Stimulated activated CD8-positive, alpha-beta memory T cell treated with anti-CD3 and anti-CD28 coated beads, Interleukin-4, amount 100 ng/mL, for 1 hour (primary cell): ENCODE results near the gene FGFBP1.

ENCODE experiments used
- DNase-seq, 2 donors: peaks; one replicate each; pipeline ENCODE4 v3.0.0-alpha.2; 2020; ENCODE audit warnings: low read depth in 2 of 2, low spot score in 1 of 2

FGFBP1 gene

GRCh38 chr4:15938640-15939039, at the start of gene FGFBP1:
Gene FGFBP1, minus strand, starts transcription at chr4:15938740. Its CDS starts 2,108 bp downstream, at chr4:15936632.
- no peak for DNase-seq

GRCh38 chr4:15988222-15988621, 49.7 kb upstream of the FGFBP1 start:
- no peak for DNase-seq

DNA sequence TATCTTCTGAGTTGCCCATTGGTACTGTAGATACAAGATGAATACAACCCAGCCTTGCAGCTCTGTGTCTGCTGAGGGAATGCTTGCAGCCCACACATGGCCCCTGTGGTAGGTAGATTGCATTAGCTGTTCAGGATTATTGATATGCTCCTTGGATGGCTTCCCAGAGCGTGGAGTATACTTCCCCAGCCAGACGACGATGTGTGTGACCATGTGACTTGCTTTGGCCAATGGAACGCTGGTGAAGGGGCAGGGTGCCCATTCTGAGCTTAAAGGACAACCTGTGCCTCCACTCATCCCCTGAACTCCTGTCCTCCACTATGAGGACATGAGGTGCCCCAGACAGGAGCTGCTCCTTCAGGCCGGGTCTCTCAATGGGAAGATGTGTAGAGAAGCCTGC, 48.4 kb upstream of the FGFBP1 start:
- DNase-seq: no peak

DNA sequence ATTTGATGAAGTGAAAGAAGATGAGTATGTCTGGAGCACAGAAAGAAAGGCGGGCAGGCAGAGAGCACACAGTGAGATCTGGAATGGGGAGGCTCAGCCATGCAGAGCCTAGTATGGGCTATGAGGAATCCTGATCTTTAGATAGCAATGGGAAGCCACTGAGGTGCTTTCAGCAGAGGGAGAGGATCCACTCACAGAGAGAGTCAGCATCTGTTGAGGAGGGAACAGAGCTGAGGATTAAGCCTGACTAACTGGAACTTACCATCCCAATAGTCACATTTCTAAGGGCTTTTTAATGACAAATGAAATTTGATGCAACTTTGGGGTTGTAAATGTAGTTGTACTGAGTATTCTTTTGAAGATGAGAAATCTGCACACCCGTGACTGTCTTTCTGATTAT, 45.1 kb upstream of the FGFBP1 start:
- DNase-seq: no peak

- no peak for DNase-seq
Measured at GRCh38 chr4:15982842-15983524, 44.4 kb upstream of the FGFBP1 start.

GRCh38 chr4:15976456-15977447, 38.2 kb upstream of the FGFBP1 start:
- DNase-seq: no peak

DNA sequence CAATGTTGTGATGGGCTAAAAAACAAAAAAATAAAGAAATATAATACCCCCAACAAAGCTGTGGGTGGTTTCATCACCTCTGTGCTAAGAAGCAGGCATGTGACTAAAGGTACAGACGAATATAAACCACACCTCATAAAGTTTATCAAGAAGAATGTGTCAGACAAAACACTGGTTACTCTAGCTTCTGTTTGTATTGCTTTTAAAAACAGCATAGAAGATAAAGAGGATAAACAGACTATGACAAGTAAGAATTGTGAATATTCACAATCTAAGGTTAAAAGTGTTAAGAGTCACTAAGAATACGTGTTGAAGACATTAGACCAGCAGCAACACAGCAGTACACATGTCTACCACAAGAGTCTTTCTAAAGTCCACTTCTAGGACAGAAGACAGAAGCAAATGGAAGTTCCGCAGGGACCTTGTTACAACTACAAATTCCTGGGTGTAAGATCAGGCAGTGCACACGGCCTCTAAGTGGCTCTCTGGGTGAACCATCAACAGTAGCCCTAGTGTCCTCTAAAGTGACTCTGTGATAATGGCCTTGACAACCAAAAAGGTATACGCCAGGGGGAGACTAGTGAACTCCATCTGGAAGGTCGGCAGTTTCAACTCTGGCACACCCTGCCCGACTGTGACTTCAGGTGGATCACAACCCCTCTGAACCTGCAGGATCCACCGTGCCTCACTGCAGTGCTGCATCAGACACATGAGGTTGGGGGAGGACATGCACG, 32.7 kb upstream of the FGFBP1 start:
- DNase-seq: no peak

DNA sequence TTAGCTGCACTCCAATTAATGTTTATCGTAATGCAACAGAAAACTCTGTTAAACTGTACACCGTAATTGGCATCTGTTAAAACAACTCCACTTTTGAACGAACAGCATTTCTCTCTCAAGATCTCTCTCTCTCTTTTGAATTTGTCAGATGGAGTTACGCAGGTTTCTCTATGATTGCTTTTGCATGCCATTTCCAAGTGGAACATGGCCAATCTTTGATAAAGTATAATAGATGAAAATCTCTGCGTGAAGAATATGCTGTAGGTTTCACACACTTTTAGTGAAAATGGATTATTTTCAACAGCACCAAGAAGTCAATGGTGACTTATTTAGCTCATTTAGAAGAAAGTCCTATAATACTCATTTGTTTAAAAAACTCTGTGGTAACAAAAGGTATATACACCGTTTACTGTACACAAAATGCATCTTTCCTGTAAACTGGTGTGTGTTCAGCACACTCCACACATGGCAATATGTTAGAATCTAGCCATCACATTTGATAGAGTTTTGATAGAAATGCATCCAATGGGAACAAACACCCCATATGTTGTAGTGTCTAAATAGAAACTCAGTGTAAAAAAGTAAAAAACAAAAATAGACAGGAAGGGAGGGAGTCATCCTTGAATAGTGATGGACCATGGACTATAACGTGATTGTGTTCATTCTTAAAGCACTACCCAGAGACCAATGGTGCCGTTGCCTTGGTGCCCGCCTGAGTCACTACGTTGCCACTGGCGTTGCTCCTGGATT, 30.2 kb upstream of the FGFBP1 start:
- DNase-seq: no peak

DNA sequence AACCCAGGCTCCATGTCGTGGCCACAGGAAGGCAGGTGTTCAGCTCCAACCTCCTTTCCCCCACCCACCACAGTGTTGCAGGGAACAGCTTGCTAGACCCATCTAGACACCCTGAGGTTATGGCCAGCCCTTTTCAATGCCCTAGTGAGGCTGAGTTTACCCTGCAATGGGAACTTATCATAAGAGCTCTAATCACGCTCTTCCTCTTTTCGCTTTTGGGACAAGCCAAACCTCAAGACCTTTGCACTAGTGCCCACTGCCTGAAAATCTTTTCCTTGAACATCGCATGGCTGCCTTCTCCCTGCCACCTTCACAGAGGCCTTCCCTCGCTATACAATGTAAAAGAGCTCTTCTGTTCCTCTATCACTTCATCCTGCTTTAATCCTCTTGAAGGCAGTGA, 26.8 kb upstream of the FGFBP1 start:
- DNase-seq: no peak

DNA sequence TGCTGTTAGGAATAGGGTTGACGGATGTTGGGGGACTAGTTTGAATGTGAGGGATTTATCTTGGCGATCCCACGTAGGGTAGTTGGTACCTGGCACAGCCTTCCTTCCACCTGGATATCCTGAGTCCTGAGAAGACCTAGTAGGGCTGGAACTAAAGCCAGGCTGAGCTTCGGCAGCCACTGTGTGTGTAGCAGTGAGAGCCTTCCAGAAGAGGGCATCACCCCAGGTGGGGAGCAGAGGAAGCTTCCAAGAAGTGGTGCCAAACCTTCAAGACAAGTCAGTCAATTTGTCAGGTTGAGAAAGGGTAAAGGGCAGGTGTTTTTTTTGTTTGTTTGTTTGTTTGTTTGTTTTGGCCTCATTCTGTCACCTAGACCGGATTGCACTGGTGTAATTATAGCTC, 25.6 kb upstream of the FGFBP1 start:
- no peak for DNase-seq

DNA sequence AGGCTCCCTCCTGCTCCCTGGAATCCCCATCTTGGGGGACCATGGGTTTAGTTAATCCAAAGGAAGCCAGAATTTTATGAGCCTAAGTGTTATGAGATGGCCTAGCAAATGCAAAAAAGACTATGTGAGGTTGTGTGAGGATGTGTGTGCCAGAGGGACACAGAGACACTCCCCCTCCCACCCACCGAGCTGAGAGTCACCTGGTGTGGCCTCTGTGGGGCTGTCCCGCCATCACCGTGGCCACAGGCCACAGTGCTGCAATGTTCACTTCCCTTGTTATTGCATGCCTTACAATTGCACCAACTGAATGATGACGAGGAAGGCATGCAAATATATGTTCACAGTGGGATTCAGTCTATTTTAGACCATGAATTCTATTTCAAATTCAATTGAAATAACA, 25.0 kb upstream of the FGFBP1 start:
- peak in 1 of 2 donors; percentile 22 for DNase-seq

GRCh38 chr4:15963001-15963451, 24.5 kb upstream of the FGFBP1 start, which contains the start of gene FGFBP2:
Gene FGFBP2, minus strand, starts transcription at chr4:15963175. Its CDS starts 46 bp downstream, at chr4:15963129.
- DNase-seq: peak in 1 of 2 donors; percentile 50

DNA sequence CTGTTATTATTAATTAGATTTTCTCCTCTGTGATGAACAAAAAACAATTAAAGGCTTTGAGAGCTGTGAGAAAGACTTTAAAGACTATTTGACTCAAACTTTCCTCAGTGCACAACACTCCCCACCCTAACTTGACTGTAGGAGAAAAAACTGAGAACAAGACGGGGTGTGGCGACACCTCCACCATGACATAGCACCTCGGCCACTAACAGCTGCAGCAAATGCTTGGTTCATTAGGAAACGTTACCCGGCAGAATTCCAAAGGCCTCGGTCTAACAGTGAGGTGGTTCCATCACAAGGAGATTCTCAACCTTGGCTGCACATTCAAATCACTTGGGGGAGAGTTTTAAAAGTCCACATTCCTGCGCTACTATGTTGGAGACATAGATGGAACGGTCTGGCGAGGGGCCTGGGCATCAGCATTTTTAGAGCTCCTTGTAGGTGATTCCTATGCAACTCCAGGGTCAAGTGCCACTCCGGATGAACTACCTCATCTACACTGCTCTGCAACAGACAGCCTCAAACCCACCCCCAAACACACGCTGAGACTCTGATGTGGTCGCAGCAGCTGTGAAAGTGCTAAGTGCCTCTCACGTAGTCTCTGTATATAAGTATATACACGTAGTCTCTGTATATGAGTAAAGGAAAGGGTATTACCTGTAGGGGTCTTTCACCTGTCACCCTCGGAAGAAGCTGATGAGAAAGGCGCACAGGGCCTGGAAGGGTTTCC, 23.4 kb upstream of the FGFBP1 start:
- DNase-seq: no peak

DNA sequence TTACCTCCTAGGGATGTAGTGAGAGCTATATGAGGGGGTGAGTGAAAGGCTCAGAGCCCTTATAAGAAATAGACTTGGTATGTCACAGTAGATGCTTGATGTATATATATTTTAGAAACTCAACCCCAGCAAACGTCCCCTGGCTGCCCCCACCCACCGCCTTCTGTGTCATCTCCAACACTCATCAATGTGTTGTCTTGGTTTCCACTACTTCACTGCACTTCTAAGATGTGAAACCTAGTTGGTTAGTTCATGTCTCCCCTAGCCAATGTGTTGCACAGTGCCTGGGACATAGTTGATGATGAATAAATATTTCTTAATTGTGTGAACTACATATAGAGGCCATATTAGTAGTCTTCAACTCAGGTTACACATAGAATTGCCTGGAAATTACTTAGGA, 20.0 kb upstream of the FGFBP1 start:
- DNase-seq: no peak

- DNase-seq: peak in 1 of 2 donors; percentile 55
Measured at GRCh38 chr4:15956179-15956850, 17.8 kb upstream of the FGFBP1 start.

DNA sequence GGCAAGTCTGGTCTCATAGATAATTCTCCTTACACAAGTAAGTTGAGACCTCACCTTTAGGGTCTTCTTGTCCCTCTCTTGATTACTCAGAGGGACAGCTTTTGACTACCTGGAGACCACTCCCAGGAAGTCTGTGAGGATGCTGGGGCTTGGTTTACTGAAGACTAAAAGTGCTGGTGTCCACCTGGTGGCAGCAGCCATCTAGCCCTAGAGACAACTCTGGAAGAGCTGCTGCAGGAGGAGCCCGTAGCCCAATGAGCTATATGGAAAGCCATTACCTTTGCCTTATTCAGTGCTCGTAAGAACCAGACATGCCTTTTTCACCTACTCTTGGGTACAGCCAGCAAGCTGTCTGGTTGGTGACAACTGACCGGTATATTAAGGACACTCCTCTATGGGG, 17.1 kb upstream of the FGFBP1 start:
- DNase-seq: no peak

DNA sequence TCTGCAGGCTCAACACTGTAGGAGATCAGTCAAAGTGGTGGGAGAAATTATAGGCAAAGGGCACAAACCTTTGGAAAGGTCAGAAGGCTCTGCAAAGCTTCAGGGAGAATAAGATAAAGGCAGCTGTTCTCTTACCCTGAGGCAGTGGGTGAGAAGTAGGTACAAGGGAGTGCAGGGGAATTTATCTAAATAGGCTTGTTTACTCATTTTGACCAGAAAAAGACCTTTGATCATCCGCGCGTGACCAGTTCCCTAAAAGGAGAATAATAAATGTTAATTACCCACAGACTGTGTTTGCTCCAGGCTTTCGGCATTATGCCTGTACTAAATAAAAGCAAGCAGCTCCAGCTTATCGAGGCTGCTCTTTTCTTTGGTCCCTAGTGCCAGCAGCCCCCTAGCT, 15.1 kb upstream of the FGFBP1 start:
- no peak for DNase-seq

DNA sequence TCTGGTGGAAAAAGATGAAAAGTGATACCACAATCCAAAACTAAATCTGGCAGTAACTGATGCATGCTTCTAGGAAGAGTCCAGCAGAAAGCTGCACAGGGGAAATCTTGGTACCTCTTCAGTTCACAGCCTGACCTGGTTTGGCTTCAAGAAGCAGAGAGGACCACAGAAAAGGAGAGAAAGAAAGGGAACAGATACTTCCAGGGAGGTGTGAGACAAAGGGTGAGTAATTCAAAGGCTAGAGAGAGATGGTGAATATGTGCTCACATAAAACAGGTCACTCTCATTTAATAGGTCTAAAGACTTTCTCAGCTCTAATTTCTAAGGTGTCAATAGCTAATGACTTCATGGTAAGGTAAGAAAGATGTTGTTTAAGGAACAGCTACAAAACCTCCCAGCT, 13.2 kb upstream of the FGFBP1 start:
- DNase-seq: no peak

DNA sequence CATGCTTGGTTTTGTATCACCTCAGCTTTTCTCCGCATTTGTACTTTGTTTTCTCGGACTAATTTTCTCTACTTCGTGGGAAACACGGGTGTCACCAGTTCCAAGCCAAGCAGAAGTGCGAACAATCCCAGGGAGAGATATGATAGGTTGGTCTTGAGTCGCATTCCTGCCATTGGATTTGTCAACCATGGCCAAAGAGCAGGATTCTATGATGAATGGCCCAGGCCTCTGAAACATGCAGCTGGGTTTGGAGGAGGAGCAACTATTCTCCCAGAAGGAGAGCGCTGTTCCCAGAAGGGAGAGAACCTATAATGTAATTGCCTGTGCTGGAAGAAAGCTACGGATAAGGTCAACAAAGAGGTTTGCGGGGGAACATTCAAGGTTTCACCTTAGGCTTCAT, 10.3 kb upstream of the FGFBP1 start:
- no peak for DNase-seq
